ENCODE results near the gene MACF1.

The MACF1 gene

GRCh38 chr1:39317910-39318633, 113.6 kb downstream of the MACF1 start:
- no peak for DNase-seq

DNA sequence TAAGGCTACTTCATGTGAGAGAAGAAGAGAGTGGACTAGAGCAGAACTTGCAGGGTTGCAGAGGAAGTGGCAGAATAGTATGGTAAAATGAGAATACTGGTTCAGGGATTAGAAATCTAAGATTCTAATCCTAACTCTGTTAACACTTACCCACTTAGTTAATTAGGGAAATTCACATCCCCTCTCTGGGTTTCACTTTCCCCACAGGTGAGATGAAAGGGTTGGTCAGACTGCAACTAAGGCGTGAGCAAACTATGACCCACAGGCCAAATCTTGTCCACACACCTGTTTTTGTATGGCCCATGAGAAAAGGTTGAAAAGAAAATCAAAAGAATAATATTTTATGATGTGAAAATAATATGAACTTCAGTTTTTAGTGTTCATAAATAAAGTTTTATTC, 117.5 kb downstream of the MACF1 start:
- DNase-seq = no peak

GRCh38 chr1:39322431-39322830, 117.9 kb downstream of the MACF1 start:
- DNase-seq = no peak

DNA sequence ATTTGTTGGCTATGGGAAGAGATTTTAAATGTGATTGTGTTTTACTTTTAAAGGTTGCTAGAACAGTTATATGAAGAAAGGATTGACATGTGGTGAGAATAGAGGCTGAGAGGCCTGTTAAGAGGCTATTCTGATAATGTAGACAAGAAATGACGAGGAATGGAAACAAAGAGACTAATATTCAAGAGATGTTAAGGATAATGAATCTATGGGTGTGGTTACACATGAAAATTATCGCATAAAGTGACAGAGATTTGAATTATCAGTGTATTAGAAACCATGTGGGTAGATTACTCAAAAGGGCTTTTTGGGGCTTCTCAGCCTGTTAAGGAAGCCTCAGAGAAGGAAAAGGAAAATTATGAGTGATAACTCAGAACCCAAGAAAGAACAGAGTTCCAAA, 120.4 kb downstream of the MACF1 start:
- no peak for DNase-seq

- no peak for DNase-seq
These were observed 122.3 kb downstream of the MACF1 start for GRCh38 chr1:39326836-39327235.

DNA sequence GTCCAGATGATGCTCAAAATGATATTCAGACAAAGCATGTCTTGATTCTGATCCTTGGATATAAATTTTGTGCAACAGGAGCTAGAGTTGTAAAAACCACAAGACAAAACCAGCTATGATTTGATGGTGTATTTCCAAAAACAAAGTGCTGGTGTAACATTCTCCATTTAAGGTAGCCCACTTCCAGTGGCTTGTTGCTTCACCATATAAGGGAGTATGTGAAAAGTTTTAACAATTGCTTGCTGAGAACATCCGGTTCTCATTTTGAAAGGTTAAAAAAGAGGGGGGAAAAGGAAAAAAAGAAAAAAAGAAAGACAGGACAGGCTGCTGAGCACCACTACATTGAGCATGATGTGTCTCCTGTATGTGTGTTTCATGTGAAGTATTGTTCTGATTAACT, 123.6 kb downstream of the MACF1 start:
- DNase-seq = no peak

DNA sequence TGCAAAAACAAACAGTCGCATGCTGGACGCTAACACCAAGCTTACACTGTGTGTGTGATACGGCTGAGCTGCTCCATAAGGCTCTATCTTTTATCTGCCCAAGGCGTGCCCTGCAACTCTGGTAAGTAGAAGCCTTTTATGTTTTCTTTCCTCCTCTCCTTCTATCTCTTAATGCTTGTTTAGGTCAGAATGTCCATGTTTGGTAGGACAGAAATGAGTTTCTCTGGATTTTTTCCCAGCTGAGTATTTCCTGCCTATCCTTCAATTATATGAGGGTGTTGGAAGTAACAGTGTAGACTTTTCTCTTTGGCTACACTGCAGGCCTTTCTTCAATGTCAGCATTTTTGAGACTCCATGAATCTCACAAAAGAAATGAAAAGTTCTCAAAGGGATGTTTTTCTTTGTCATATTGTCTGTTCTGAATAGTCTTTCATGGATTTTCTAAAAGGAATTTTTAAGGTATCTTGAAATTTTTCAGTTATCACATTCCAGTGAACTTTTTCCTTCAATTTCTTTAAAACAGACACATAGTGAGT, 124.2 kb downstream of the MACF1 start:
- DNase-seq = no peak

DNA sequence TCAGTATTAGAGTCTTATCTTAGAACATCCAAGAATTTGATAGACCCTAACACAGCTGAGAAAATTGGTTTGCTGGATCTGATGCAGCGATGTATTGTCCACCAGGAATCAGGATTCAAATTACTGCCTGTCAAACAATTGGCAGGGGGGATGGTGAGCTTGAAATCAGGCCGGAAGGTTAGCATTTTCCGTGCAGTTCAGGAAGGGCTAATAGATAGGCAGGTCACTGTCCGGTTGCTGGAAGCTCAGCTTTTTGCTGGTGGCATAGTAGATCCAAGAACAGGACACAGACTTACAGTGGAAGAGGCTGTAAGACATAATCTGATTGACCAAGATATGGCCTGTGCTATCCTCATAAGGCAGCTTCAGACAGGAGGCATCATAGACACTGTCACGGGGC, 127.2 kb downstream of the MACF1 start:
- no peak for DNase-seq

- DNase-seq = no peak
These were observed 127.8 kb downstream of the MACF1 start for GRCh38 chr1:39332291-39332690.

GRCh38 chr1:39332828-39333227, 128.3 kb downstream of the MACF1 start:
- DNase-seq = no peak

- DNase-seq = no peak
These were observed 128.8 kb downstream of the MACF1 start for GRCh38 chr1:39333296-39333695.

- DNase-seq = no peak
These were observed 130.7 kb downstream of the MACF1 start for GRCh38 chr1:39335216-39335615.

DNA sequence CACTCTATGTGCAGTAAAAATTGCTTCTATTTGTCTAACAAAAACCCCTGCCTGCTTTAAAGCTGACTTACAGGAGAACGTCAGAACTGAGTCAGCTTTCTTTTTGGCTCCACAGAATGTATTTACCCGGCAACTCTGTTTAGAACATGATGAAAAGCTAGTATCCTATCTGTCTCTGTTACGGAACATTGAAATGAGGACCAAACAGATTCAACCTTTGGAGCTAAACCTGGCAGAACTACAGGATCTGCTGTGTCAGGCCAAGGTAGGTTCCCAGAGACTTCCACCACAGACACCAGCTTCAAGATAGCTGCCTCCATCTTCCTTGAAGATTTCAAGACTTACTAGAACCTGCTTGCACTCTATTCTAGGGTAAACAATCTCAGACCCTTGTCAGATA, 132.6 kb downstream of the MACF1 start:
- no peak for DNase-seq

DNA sequence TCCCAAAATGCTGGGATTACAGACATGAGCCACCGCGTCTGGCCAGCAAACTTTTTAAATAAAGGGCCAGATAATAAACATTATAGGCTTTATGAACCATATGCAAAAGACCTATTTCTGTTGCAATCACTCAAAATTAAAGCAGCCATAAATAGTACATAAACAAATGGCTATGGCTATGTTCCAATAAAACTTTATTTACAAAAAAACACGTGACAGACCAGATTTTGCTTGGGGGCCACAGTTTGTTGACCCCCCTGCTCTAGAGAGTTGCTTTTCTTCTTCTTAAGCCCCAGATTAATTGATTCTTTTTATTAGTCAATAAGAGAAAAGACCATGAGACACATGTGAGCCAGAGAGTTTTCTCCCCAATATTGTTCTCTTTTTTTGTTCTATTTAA, 138.3 kb downstream of the MACF1 start:
- no peak for DNase-seq

- no peak for DNase-seq
These were observed 140.1 kb downstream of the MACF1 start for GRCh38 chr1:39344394-39345154.

DNA sequence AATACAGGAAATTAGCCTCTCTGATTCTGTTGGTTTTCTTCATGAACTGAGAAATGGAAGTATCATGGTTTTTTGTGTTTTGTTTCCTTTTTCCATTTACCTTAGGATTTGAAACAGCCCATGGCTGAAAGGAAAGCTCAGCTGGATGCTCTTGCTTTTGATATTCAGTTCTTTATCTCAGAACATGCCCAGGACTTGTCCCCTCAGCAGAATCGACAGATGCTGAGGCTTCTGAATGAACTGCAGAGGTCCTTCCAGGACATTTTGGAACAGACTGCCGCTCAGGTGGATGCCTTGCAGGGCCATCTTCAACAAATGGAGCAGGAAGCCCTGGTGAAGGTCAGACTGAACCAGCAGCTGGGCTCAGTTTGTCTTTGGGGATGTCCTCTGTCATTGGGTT, 142.4 kb downstream of the MACF1 start:
- DNase-seq = no peak

- DNase-seq = no peak
These were observed 143.8 kb downstream of the MACF1 start for GRCh38 chr1:39348278-39348677.

- DNase-seq = no peak
These were observed 148.4 kb downstream of the MACF1 start for GRCh38 chr1:39352881-39353280.

GRCh38 chr1:39354572-39354971, 150.1 kb downstream of the MACF1 start:
- no peak for DNase-seq

- DNase-seq = no peak
These were observed 154.0 kb downstream of the MACF1 start for GRCh38 chr1:39358491-39358890.

DNA sequence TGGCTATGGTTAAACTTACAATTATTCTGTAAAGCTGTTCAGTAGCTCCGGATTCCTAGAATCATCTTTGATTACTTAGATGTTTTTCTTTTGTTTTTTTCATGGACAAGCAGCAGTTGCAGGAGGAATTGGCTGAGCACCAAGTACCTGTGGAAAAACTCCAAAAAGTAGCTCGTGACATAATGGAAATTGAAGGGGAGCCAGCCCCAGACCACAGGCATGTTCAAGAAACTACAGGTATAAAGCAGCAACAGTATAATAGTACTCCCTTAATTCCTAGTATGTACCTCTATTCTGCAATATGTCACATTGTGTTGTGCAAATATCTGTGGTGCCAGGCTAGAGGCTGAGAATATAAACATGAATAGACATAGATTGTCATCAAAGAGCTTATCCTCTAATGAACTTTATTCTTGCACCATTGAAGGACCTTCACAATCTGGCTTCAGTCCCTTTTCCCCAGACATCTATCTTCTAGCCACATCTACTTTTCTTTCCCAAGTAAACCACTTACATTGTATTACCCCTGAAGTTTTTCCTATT, 154.6 kb downstream of the MACF1 start:
- DNase-seq = no peak

DNA sequence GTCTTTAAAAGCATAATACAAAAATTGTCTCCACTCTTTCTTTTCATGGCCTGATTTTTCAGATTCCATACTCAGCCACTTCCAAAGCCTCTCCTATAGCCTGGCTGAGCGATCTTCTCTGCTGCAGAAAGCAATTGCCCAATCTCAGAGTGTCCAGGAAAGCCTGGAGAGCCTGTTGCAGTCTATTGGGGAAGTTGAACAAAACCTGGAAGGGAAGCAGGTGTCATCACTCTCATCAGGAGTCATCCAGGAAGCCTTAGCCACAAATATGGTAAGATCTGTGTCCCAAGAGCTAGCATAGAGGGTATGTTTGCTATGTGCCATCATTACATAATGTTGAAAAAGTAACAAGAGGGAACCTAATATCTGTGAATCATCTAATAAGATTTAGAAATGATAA, 156.2 kb downstream of the MACF1 start:
- no peak for DNase-seq

- no peak for DNase-seq
These were observed 157.0 kb downstream of the MACF1 start for GRCh38 chr1:39361446-39361845.

GRCh38 chr1:39363267-39363666, 158.8 kb downstream of the MACF1 start:
- DNase-seq = no peak

All from retina (tissue), 1 donor.